NCI-H2227 treated with DMSO at 0.1 percent for 48 hours (cell line): ENCODE measurements around the gene PLA2G1B.

Experiments used
- DNase-seq: peaks from one replicate; lab custom pipeline; 2025; lab: John Stamatoyannopoulos, UW

PLA2G1B gene

DNA sequence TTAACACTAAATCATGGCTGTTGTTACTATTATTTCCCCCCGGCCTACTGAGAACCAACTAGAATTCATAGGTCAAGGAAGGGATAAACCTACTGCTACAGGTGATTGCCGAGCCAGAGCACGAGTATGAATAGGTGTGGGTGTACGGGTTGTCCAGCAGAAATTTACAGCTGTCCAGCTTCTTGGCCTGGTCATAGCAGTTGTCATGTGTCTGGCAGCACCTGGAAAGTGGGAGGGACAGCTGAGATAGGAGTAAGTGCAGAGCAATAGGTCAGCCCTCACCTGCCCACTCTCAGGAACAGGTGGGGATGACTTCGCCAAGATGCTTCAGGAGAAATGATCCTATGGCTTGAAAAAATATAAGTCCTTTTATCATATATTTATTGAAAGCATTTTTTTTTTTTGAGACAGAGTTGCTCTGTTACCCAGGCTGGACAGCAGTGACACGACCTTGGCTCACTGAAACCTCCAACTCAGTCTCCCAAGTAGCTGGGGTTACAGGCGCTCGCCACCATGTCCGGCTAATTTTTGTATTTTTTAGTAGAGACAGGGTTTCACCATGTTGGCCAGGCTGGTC is 2.6 kb downstream of the PLA2G1B start:
- DNase-seq = no peak

DNA sequence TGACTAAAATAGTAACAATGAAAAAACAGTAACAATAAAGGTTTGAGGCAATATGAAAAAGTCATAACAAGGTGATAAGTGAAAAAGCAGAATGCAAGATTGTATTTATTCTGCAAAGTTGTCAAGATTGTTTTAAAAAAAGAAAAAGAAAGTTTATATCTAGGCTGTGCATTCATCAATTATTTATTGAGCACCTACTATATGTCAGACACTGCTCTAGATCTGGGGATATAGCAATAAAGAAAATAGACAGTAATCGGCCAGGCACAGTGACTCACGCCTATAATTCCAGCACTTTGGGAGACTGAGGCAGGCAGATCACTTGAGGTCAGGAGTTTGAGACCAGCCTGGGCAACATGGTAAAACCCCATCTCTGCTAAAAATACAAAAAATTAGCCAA is 3.8 kb downstream of the PLA2G1B start:
- no peak for DNase-seq

DNA sequence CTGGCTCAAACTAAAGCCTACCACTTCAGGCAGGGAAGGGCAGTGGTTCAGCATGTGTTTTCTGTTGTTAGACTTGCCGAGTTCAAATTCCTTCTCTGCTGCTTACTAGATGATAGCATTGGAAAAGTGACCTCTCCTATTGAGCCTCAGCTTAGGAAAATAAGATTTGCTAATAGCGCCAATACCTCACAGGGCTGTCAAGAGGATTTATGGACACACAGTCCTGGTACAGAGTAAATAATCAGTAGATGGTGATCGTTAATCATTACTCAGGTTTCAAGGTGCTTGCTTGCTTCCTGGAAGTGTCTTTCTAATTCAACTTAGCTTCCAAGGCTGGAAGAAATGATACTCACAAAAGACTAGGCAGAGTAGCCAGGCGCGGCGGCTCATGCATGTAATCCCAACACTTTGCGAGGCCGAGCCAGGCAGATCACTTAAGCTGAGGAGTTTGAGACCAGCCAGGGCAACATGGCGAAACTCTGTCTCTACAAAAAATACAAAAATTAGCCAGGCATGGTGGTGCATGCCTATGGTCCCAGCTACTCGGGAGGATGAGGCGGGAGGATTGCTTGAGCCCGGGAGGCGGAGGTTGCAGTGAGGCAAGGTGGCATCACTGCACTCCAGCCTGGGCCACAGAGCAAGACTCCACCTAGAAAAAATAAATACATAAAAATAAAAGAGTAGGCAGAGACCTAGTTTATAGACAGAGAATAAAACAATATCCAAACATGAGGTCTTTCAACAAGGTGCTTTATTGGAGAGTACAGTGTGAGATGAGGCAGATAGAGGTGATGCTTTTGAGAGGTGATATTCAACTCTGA is 6.0 kb downstream of the PLA2G1B start:
- no peak for DNase-seq

DNA sequence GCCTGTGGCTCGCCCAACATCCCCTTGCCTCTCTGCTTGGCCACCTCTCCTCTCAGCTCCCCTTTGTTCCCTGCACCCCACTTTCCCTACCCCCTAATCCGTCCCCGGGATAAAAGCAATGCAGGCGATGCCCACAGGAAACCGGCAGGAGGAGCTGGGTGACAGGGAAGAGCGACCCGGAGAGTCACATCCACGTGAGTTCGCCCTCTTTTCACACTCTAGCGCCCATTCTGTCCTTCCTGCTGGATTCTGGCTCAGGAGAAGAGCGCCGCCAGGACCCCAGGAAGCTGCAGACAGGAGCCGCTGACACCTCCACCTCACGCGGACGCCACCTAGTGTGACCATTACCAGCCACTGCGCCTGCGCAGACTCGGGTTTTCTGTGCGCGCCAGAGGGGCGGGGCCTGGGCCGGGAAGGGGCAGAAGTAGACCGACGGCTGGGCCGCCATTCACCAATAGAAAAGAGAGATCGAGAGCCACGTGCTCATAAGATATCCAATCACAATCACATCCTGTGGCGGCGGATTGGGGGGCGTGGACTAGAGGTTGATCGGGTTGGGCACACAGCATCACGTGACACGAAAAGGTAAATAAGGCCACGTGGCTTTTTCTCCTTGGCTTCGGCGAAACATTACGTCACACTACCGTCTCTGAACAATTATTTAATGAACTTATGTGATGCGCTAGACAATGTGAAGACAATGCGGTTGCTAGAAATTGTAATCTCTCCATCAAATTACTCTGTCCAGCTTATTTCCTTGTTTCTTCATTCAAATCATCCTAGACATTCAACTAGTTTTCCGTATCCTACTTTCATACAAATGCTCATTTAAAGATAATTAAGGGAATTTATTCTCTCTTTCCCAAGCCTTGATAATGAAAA is 10.1 kb downstream of the PLA2G1B start:
- peak; percentile 99 for DNase-seq

DNA sequence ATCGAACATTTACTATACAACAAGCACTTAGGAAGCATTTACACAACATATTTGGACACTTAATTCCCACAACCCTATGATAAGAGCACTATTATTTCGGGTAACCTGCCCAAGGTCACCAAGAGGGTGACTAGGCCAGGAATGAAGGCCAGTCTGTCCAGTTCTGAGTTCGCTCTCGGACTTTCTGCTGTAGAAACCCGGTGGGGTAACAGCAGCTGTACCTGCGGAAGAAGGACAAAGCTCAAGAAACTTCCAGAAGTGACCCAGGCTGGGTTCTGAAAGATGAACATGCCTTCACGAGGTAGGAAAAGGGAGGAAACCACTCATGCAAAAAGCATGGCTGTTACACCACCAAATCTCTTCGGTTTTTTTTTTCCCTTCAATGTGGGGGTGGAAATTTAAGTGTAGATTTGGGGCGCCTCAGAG is 10.8 kb downstream of the PLA2G1B start:
- DNase-seq = no peak

DNA sequence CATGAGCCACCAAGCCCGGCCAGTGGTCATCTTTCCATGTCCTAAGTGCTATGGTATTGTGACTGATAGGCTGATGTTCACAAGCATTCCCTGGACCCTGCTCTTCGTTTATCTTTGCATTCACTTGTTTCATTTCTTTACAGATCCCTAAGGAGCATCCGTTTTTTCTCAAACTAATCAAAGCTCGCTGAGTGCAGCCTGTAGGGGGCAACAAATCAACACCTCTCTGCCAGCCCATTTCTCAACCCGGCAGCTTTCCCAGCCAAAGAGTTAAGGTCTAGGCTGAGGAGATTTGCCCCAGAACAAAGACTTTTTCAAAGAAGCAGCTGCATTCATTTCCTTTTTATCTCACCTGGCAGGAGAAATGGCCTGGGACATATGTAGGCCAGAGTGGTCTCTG is 13.4 kb downstream of the PLA2G1B start:
- DNase-seq = no peak

DNA sequence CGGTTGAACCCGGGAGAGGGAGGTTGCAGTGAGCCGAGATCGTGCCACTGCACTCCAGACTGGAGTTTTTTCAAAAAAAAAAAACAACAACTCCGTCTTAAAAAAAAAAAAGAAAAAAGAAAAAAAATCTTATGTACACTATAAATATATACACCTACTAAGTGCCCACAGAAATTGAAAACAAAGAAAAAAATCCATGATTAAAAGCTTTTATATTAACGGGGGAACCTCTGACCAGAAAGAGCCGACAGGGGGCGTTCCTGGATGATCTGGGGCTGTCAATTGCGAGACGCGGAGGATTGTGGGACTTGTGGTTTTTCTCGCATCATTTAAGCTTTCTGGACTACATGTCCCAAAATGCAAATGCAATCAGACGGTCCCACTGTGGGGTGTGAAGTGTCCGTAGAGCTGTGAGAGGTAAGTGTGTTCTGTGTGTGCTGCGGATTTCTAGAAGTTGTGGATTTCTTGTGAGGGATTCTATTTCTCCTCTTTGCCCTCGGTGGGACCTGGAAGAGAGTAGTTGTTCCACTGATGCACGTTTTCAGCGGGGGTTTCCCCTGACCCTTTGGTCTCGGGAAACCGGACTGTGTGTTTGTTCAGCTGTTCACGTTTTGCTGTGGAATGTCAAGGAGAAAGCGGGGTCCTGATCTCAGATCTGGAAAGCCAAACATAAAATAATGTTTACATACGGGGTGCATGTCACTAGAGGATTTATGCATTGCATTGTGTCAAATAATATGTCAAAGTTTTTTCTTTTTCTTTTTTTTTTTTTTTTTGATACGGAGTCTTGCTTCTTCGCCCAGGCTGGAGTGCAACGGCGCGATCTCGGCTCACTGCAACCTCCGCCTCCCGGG is 25.4 kb downstream of the PLA2G1B start, which contains the start of gene SIRT4:
SIRT4 (plus strand) TSS at position 360 of the 854 bp plus-strand sequence. CDS start 1,241 bp downstream, outside the sequence.
- DNase-seq = peak; percentile 90

DNA sequence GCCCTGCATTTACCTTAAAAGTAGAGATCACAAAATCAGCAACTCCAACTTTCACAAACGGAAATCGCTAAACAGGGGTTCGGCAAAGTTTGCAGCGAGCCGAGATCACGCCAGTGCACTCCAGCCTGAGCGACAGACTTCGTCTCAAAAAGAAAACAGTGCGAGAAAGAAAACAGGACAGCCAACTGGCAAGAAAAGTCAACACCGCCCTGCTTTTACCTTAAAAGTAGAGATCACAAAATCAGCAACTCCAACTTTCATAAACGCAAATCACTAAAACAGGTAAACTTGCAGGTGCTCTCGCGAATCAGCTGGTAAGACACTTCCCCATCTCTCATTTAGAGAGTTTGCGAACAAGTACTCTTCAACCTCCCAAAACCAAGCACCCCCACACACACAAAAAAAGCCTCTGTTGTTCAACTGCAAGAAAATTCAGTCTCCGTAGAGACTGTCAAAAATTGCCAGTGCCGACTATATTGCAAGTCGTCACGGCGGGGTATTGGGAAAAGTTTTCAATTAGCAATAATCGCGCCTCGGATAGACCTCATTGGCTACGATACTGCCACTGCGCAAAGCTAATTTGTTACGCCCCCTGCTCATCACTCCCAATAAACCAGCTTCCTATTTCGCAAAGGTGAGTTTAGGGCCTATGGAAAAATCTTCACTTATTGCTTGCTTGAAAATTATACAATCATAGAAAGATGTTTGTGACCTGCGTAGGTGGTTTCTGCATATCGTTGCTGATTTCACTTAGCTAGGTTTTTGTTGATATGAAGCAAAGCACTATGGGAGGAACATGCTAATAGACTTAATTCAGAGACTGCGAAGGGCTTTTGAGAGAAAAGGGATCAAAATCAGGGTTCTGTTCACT is 34.7 kb downstream of the PLA2G1B start, which contains the start of gene RNU4-1:
RNU4-1 (minus strand) TSS at position 577 of the 871 bp plus-strand sequence.
- peak; percentile 98 for DNase-seq

DNA sequence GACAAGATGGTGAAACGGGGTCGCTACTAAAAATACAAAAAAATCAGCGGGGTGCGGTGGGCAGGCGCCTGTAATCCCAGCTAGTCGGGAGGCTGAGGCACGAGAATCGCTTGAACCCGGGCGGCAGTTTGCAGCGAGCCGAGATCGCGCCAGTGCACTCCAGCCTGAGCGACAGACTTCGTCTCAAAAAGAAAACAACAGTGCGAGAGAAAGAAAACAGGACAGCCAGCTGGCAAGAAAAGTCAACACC is 35.2 kb downstream of the PLA2G1B start:
- no peak for DNase-seq

DNA sequence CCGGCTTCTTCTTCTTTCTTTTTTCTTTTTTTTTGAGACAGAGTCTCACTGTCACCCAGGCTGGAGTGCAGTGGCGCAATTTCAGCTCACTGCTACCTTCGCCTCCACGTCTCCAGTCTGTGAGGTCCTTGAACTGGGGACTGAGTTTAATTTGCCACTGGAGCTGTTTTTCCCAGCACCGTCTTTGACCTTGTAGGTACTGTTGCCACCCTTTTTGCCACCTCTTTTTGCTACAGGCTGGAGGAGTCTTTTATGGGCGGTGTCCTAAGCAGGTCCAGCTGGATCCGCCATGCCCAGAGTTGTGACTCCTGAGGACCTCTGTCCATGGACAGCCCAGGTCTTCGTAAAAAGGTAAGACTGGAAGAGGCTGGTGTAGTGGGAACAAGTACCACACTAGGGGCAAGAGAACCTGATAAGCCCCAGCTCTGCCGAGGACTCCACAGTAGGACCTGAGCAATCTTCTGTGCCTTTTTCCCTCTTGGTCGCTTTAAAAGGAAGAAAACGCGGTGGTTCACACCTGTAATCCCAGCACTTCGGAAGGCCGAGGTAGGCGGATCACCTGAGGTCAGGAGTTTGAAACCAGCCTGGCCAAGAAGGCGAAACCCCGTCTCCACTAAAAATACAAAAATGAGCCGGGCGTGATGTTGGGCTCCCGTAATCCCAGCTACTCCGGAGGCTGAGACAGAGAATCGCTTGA is 36.8 kb downstream of the PLA2G1B start:
- peak; percentile 22 for DNase-seq

DNA sequence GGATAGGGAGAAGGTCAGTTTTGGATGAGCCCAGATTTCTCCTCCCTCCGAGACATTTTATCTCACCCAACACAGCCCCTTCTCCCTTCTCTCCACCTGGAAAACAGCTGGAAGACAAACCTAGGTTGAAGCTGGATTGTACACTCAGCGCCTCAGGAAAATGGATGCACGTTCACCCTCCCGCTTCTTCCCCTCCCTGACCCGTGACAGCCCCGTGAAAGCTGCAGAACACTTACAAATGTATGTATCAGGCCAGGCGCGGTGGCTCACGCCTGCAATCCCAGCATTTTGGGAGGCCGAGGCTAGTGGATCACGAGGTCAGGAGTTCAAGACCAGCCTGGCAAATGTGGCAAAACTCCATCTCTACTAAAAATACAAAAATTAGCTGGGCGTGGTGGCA is 40.1 kb downstream of the PLA2G1B start:
- no peak for DNase-seq

DNA sequence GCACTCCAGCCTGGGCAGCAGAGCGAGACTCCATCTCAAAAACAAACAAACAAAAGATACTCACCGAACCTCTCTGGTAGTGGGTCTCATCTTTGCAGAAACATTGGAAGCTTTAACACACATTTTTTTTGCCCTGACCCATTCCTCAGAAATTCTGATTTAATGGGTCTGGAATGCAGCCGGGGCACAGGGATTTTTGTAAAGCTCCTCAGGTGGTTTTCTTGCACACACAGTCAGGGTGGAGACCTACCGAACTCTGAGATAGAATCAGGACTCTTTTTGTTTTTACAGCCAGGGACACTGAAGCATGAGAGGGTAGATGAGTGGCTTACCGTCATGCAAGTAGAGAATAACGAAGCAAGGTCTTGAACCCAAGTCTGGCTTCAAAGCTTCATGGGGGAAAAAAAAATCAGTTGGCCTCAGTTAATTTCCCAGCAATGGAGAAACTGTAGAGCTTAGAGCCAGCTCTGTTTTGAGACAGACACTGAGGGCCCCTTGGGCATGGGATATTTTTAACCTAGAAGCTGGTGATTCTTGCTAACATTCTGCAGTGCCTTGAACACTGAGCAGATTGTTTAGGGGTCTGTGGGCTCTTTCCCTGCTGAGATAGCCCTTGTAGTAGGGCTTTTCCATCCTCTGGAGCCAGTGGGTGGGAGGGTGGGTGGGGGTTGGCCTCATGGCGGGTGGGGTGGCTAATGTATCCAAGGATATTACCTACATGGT is 40.6 kb downstream of the PLA2G1B start:
- no peak for DNase-seq

DNA sequence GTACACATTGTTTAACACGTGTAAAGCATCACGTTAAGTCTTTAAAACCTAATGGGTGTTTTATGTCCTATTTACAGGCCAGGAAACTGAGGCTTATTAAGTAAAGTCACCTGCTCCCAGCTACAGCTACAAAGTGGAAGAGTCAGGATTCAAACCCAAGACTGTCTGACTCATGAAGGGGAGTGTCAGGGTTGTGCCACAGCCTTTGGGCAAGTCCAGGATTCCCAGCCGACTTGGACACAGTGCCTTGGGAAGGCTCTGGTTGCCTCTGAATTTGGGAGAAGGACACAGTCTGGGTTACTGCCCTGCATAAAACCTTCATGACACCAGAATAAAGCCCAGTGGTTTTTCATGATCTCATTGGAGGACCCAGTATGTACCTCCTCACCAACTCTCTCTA is 43.2 kb downstream of the PLA2G1B start:
- no peak for DNase-seq

DNA sequence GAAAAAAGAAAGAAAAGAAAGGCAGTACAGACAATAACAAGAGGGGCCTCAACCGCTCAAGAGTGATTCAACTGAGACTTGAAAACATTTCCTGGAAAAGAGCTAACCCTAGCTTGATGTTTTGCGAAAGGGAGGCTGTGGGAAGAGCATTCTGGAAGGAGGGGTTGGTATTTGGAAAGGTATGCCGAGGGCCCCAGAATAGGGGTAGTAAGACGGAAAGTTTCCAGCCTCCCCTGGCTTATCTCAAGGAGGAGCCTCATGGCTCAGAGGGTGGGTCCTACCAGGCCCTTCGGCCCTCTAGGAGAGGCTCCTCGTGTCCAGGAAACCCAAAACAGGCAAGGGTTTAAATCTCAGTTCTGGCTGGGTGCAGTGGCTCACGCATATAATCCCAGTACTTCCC is 44.3 kb downstream of the PLA2G1B start:
- DNase-seq = no peak

DNA sequence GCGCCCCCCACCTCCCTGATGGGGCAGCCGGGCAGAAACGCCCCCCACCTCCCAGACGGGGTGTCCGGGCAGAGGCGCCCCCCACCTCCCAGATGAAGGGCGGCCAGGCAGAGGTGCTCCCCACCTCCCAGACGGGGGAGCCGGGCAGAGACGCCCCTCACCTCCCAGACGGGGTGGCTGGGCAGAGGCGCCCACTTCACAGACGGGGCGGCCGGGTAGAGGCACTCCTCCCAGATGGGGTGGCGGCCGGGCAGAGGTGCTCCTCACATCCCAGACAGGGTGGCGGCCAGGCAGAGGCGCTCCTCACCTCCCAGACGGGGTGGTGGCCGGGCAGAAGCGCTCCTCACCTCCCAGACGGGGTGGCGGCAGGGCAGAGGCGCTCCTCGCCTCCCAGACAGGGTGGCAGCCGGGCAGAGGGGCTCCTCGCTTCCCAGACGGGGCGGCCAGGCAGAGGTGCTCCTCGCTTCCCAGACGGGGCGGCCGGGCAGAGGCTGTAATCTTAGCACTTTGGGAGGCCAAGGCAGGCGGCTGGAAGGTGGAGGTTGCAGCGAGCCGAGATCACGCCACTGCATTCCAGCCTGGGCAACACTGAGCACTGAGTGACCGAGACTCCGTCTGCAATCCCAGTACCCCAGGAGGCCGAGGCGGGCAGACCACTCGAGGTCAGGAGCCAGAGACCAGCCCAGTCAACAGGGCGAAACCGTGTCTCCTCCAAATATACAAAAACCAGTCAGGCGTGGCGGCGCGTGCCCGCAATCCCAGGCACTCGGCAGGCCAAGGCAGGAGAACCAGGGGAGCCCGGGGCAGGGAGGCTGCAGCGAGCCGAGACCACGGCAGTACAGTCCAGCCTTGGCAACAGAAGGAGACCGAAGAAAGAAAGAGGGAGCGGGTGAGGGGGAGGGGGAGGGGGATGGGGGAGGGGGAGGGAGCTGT is 49.2 kb downstream of the PLA2G1B start:
- no peak for DNase-seq

DNA sequence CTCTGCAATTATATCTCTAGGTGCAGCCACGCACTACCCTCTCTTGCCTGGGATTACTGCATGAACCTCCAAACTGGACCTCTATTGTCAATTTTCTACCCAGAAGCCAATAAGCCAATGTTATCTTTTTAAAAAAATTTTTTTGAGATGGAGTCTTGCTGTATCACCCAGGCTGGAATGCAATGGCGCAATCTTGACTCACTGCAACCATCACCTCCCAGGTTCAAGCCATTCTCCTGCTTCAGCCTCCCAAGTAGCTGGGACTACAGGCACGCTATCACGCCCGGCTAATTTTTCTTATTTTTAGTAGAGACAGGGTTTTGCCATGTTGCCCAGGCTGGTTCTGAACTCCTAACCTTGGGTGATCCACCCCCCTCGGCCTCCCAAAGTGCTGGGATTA is 50.8 kb downstream of the PLA2G1B start:
- DNase-seq = no peak
